Gastrocnemius medialis (tissue), 4 donors: Measurements from ENCODE around the gene RIN1.

Source experiments
- CTCF ChIP-seq, 5 experiments: fragments of 450-650 bp in 3 of 5; fragments of 200-600 bp in 2 of 5; sonication (generic) in 2 of 5; IDR thresholded peaks in 4 of 5; conservative IDR thresholded peaks in 1 of 5; 1 replicate in 4 of 5; 2 replicates in 1 of 5; pipeline ENCODE4 v1.5.1; 2016 to 2019; ENCODE audit warnings: antibody characterized with exemption in 5 of 5, mild to moderate bottlenecking in 3 of 5, moderate library complexity in 3 of 5
- POLR2A ChIP-seq, 2 donors: fragments of 450-650 bp; IDR thresholded peaks; one replicate each; pipeline ENCODE4 v1.6.1; 2017; ENCODE audit warnings: antibody characterized with exemption in 2 of 2, mild to moderate bottlenecking in 2 of 2, moderate library complexity in 2 of 2

- peak; percentile 27 to 55 (median 48) for TF ChIP-seq CTCF (IDR thresholded peaks at IDR 0.05 in 4 of 5, conservative IDR thresholded peaks at IDR 0.05 in 1 of 5)
- peak; percentile 13 to 40 for TF ChIP-seq POLR2A (IDR thresholded peaks at IDR 0.05)
Observed at GRCh38 chr11:66336234-66337102, at the start of gene RIN1.
